ENCODE measurements around the gene NDEL1.

Gene NDEL1

GRCh38 chr17:8481089-8481488, 45.4 kb downstream of the NDEL1 start:
- no peak for DNase-seq

- no peak for DNase-seq
These were observed 46.0 kb downstream of the NDEL1 start for GRCh38 chr17:8481703-8482102.

- no peak for DNase-seq
These were observed 46.9 kb downstream of the NDEL1 start for GRCh38 chr17:8482546-8482945.

DNA sequence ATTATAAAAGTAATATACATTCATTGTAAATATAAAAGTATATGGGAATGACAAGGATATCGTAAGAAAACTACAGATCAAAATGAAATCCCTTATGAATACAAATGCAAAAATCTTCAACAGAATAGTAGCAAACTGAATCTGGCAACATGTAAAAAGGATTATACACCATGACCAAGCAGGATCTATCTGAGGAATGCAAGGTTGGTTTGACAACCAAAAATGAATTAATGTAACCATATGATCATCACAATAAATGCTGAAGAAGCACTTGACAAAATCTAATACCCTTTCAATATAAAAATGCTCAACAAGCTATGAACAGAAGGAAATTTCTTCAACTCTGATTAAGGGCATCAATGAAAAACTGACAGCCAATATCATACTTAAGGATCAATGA, 48.8 kb downstream of the NDEL1 start:
- no peak for DNase-seq

- DNase-seq, result no peak
These were observed 49.8 kb downstream of the NDEL1 start for GRCh38 chr17:8485491-8485890.

GRCh38 chr17:8487130-8487645, 51.5 kb downstream of the NDEL1 start:
- no peak for DNase-seq

GRCh38 chr17:8487743-8488142, 52.1 kb downstream of the NDEL1 start:
- no peak for DNase-seq

- no peak for DNase-seq
These were observed 52.8 kb downstream of the NDEL1 start for GRCh38 chr17:8488491-8488890.

- no peak for DNase-seq
These were observed 53.2 kb downstream of the NDEL1 start for GRCh38 chr17:8488901-8489300.

DNA sequence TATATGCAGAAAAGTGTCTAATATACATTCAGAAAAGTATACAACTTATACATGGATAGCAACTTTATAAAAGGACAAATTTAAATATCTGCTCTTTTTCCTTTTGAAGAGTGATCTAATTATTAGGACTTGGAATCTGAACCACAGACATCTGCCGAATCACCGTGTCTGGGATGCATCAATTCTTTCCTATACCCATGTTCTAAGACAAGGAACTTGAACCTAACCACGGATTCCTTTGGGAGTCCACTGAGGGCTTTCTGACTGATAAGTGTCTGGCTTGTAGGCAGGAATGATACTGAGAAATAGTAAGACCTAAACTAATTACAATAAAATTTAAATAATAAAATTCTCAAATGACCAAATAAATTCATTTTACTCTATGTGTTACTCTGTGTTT, 54.2 kb downstream of the NDEL1 start:
- DNase-seq, result no peak

DNA sequence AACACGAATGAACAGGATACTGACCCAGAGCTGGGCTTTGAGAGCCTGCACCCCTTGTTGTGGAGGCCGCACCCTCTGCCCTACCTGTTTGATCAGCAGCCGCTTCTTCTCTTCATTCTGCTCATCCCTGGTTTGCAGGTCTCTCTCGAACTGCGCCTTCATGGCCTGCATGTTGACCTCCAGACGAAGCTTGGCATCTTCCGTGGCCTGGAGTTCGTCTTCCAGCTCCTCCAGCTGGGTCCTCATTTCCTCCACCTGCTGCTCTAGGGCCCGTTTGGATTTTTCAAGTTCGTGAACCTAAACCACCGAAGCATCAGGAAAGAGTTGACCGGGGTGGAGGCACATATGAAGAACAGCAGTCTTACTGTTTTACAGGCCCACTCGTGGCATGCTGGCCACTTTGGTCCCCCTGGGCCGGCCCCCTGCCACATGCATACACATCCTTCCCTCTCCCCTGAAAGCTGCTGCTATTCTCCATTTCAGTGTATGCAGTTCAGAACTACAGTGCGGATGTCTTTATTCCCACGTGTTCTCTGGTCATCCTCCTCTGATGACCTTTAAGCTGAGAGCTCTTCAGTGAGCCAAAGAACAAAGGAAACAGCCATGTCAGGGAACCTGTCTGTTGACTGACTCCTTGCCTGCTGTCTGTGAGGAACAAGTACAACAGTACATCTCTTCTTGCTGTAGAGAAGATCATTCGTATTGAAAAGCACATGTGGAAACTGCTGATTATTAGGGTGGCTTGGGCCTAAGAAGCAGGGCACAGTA, 54.8 kb downstream of the NDEL1 start:
- DNase-seq, result no peak

DNA sequence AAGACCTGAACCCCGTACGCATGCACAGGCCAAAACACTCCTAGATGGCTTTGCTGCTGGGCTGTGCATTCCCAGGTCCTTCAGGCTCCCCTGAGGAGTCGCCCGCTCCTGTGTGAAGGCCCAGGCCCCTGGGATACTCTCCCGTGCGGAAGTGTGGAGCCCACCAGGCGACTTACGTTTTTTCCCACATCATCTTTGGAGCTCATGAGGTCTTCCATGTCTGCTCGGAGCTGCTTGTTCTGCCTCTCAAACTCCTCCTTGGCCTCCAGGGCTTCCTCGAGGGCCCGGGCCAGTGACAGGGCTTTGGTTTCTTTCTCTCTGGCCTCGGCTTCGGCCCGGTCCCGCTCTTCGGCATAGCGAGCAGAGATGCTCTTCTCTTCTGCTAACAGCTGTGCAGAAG, 56.4 kb downstream of the NDEL1 start:
- no peak for DNase-seq

- no peak for DNase-seq
These were observed 58.3 kb downstream of the NDEL1 start for GRCh38 chr17:8494021-8494420.

DNA sequence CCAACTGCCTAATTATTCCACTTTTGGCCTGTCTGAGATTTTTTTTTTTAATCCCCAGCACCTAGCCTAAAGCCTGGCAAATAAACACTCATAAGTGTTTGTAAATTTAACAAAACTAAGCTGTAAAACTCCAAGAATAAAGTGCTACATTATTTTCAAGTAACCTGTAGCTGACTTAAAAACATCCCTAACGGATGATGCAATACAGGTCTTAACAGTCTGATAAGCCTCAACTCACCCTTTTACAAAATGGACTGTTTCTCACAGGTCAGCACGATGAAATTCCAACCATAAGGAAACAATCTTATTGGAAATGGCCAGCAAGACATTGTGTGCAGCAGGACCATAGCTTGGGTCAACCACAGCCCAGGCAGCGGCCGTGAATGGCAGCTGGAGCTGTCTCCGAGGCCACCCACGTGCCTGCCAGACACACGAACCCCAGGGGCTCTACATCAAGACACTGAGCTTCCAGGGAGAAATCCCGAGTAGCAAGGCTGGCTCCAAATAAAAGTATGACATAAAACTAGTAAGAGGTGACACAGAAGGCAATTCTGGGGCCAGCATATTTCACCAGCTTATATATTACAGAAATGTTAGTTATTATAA, 58.9 kb downstream of the NDEL1 start:
- DNase-seq, result no peak

GRCh38 chr17:8496081-8496480, 60.4 kb downstream of the NDEL1 start:
- no peak for DNase-seq

DNA sequence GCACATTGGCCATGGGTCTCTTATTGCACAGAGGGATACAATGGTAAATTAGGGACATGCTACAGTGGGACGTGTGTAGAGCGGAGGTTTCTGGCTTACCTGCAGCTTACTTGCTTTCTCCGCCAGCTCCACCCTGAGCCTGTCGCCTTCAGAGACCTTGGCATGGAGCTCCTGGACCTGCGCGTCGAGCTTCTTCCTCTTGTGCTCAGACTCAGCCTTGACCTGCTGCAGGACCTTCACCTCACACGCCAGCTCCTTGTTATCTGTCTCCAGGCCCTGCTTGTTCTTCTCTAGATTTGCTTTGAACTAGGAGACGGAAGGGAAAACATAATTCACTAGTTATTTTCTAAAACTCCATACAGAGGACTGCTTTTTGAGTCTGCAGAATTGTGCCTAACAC, 63.5 kb downstream of the NDEL1 start:
- no peak for DNase-seq

DNA sequence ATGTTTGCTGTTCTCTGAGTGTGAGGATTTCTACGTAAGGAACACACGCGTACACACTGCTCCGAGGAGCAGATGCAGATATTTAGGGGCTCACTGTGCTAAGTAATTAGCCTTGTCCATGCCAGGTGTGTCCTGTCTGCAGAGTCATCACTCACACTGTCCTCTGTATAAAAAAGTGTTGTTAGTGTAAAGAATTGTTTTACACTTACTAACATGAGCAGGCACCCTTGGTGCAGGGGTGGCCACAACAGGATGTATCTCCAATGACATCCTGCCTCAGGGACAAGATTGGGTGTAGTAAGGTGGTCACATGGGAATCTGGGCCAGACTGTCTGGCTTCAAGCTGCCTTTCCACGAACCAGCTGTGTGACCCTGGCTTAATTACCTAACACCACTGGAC, 63.9 kb downstream of the NDEL1 start:
- DNase-seq, result no peak

DNA sequence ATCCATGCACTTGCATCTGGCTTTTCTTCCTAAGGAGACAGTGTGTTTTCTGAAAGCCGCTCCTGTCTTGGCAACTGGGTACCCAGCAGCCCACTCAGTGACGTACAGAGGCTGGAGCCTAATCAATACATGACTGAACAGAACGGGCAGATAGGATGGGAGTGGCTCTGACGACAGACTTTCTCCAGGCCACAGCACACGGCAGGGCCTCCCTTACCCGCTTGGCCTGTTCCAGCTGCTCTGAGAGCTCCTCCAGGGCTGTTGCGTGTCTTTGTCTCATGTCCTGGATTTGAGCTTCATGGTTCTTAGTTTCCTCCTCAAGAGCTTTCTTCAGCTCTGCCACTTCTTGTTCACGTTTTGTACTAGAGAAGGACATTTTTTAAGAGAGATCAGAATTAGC, 64.9 kb downstream of the NDEL1 start:
- DNase-seq, result no peak

DNA sequence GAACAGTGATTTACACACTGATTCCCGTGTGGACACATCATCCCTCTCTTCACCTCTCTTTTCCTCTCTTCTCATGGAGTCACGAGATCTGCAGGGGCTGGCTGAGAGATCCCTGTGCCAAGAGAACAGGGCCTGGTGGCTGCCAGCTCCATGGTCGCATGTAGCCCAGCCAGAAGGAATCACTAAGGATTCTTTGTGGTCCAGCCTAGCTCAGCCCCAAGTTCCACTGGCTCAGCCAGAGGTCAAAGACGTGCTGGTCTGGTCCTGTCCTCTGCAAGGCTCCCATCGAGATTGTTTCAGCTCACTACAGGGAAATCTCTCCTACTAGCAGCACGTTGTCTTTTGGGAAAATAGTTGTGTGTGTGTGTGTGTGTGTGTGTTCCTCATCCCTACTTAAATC, 66.4 kb downstream of the NDEL1 start:
- no peak for DNase-seq

DNA sequence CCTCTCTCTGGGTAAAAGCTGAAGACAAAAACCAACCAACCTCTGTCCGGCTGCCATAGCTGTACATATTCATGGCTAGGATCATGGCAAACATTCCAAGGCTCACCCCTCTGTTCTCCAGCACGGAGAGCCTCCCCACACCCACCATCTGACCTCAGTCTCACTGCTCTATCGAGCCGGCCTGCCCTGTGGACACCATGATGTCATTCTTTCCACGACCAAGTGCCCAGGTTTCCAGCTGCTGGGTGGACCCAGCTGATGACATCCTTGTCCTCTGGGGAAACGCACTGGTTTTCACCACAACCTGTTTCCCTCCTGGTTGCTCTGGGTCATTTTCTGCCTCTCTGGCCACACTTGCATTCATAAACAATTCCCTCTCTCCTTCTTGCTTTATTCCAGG, 67.7 kb downstream of the NDEL1 start:
- DNase-seq, result no peak

DNA sequence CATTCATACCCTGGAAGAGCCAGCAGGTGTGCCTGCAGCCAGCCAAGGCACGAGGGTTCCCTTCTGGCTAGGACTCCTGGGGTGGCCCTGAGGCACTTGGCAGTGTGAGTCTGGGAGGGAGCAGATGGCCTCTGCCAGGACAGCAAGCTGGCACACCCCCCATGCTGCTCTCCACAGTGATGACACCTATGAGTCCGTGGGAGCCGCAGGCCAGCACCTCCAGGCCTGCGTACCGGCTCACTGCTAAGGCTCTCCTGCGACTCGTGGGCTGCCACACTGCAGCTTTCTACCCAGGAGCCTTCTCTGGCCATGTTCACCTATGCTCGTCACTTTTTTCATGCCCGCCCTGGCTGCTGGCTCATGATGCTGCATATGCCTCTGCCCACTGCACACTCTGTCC, 68.1 kb downstream of the NDEL1 start:
- DNase-seq, result no peak

DNA sequence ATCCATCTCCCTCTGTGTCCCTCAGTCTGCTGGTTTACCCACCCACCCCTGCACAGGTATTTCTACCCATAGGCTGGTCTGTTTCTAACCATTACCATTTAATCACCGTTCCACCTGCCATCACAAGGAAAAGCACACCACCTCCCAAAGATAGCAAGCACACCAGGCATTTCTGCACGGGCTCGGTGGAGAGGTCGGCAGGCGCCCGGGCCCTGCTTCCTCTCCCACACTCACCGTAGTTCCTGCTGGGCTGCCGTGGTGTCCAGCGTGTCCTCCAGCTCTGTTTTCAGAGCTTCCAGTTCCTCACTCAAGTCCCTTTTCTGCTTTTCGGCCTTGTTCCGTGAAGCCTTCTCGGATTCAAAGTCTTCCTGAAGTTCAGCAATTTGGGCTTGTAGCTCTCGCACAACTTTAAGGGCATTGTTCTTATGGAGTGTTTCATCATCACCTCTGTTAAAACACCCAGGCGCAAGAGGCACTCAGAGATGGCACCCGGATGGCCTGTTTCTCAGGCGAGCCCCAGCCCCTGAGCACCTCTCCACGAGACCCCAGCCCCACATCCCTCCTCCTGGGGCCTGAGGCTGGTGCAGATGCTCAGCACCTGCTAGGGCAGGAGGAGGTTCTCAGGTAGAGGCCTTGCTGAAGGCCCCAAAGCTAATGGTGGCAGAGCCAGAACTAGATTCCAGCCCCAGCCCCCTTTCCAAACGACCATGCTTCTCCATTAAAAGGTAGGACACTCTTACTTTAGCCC, 69.0 kb downstream of the NDEL1 start:
- no peak for DNase-seq

- DNase-seq, result no peak
These were observed 70.5 kb downstream of the NDEL1 start for GRCh38 chr17:8506145-8506544.

DNA sequence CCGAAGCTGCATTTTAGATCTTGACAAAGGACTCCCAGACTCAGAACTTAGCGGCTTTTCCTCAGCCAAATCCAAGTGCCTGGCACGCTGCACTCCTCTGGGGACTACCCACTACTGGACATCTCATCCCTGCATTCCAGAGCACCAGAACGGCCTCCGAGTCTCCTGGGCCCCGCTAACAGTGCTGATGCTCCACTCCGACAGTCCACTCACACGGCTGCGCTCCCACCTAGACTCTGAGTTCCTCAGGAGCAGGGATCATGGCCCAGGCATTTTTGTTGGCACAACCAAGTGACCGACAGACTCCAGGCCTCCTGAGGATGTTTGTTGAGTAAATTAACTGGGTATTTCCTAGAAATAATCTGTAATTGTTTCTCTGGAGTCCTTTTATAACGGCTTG, 79.1 kb downstream of the NDEL1 start:
- no peak for DNase-seq
